ENCODE data around the gene FIBCD1. TPM values are rescaled to one million over a fixed set of nuclear protein-coding genes. Genes with fewer than 3 reads are reported as not detected.

Gene FIBCD1
- total RNA-seq, 2 experiments from 2014 or later: not detected

- DNase-seq (no peak), ATAC-seq (no peak)
- Mint-ChIP-seq H3K9me3 (ENCODE audit: low read depth) (no peaks in the 10 kb centered on the region), H3K27me3 (no peaks in the 10 kb centered on the region), H3K4me3 (no peak overlapping the region), H3K36me3 (no peaks in the 10 kb centered on the region), H3K27ac (no peak overlapping the region), H3K4me1 (no peaks in the 10 kb centered on the region)
- CTCF ChIA-PET: no interaction called here
Measured at GRCh38 chr9:130895481-130896232, 43.4 kb downstream of the FIBCD1 start.

- no peak overlapping the region for H3K27ac Mint-ChIP-seq
- CTCF ChIA-PET: no interaction called here
- no peaks in the 10 kb centered on the region for H3K4me1 Mint-ChIP-seq
- no peaks in the 10 kb centered on the region for H3K9me3 Mint-ChIP-seq (ENCODE audit: low read depth)
- DNase-seq (no peak), ATAC-seq (no peak)
- no peaks in the 10 kb centered on the region for H3K27me3 Mint-ChIP-seq
- H3K36me3 Mint-ChIP-seq: no peaks in the 10 kb centered on the region
- H3K4me3 Mint-ChIP-seq: no peak overlapping the region
Measured at GRCh38 chr9:130895038-130895437, 44.0 kb downstream of the FIBCD1 start.

- Mint-ChIP-seq H3K27ac (no peak overlapping the region), H3K9me3 (ENCODE audit: low read depth) (no peaks in the 10 kb centered on the region), H3K27me3 (no peaks in the 10 kb centered on the region), H3K4me3 (no peak overlapping the region), H3K4me1 (no peaks in the 10 kb centered on the region), H3K36me3 (no peaks in the 10 kb centered on the region)
- ATAC-seq: no peak
- DNase-seq: no peak
- CTCF ChIA-PET: no interaction called here
Measured at GRCh38 chr9:130894546-130894945, 44.5 kb downstream of the FIBCD1 start.

- CTCF ChIA-PET: no interaction called here
- H3K9me3 Mint-ChIP-seq (ENCODE audit: low read depth): no peaks in the 10 kb centered on the region
- ATAC-seq (no peak), DNase-seq (no peak)
- no peaks in the 10 kb centered on the region for H3K36me3 Mint-ChIP-seq
- no peak overlapping the region for H3K27ac Mint-ChIP-seq
- H3K4me1 Mint-ChIP-seq: no peaks in the 10 kb centered on the region
- H3K4me3 Mint-ChIP-seq: no peak overlapping the region
- no peaks in the 10 kb centered on the region for H3K27me3 Mint-ChIP-seq
Measured at GRCh38 chr9:130893341-130894101, 45.5 kb downstream of the FIBCD1 start.

GRCh38 chr9:130892477-130893304 is 46.4 kb downstream of the FIBCD1 start:
- no peaks in the 10 kb centered on the region for H3K4me1 Mint-ChIP-seq
- ATAC-seq (no peak), DNase-seq (no peak)
- no peaks in the 10 kb centered on the region for H3K27me3 Mint-ChIP-seq
- no peaks in the 10 kb centered on the region for H3K36me3 Mint-ChIP-seq
- H3K27ac Mint-ChIP-seq: no peak overlapping the region
- no peaks in the 10 kb centered on the region for H3K9me3 Mint-ChIP-seq (ENCODE audit: low read depth)
- CTCF ChIA-PET: no interaction called here
- no peak overlapping the region for H3K4me3 Mint-ChIP-seq

GRCh38 chr9:130891688-130892476 is 47.2 kb downstream of the FIBCD1 start:
- ATAC-seq: no peak
- H3K9me3 Mint-ChIP-seq (ENCODE audit: low read depth): no peaks in the 10 kb centered on the region
- no peaks in the 10 kb centered on the region for H3K27me3 Mint-ChIP-seq
- no peaks in the 10 kb centered on the region for H3K36me3 Mint-ChIP-seq
- CTCF ChIA-PET: no interaction called here
- no peak overlapping the region for H3K4me3 Mint-ChIP-seq
- no peaks in the 10 kb centered on the region for H3K4me1 Mint-ChIP-seq
- no peak overlapping the region for H3K27ac Mint-ChIP-seq
- DNase-seq: no peak

- no peak for ATAC-seq
- DNase-seq: no peak
- Mint-ChIP-seq H3K9me3 (ENCODE audit: low read depth) (no peaks in the 10 kb centered on the region), H3K27ac (no peak overlapping the region), H3K4me1 (no peaks in the 10 kb centered on the region), H3K27me3 (no peaks in the 10 kb centered on the region), H3K36me3 (no peaks in the 10 kb centered on the region), H3K4me3 (no peak overlapping the region)
- CTCF ChIA-PET: no interaction called here
Measured at GRCh38 chr9:130890870-130891687, 48.0 kb downstream of the FIBCD1 start.

- H3K4me3 Mint-ChIP-seq: no peak overlapping the region
- no peak for DNase-seq
- ATAC-seq: no peak
- H3K9me3 Mint-ChIP-seq (ENCODE audit: low read depth): no peaks in the 10 kb centered on the region
- no peaks in the 10 kb centered on the region for H3K4me1 Mint-ChIP-seq
- H3K36me3 Mint-ChIP-seq: no peaks in the 10 kb centered on the region
- CTCF ChIA-PET: no interaction called here
- H3K27ac Mint-ChIP-seq: no peak overlapping the region
- no peaks in the 10 kb centered on the region for H3K27me3 Mint-ChIP-seq
Measured at GRCh38 chr9:130890124-130890523, 48.9 kb downstream of the FIBCD1 start.

GRCh38 chr9:130888146-130888885 is 50.7 kb downstream of the FIBCD1 start:
- CTCF ChIA-PET: interaction anchor here (0.8 kb wide), 1 partner anchor 18 kb away, joined by 4 read pairs; no protein-coding TSS in a partner anchor
- Mint-ChIP-seq H3K4me1 (no peaks in the 10 kb centered on the region), H3K9me3 (ENCODE audit: low read depth) (no peaks in the 10 kb centered on the region), H3K27ac (no peak overlapping the region), H3K4me3 (no peak overlapping the region), H3K27me3 (no peaks in the 10 kb centered on the region), H3K36me3 (no peaks in the 10 kb centered on the region)
- DNase-seq (no peak), ATAC-seq (no peak)

GRCh38 chr9:130887494-130888144 is 51.4 kb downstream of the FIBCD1 start:
- DNase-seq (no peak), ATAC-seq (no peak)
- Mint-ChIP-seq H3K4me1 (no peaks in the 10 kb centered on the region), H3K36me3 (no peaks in the 10 kb centered on the region), H3K27me3 (no peaks in the 10 kb centered on the region), H3K27ac (no peak overlapping the region), H3K9me3 (ENCODE audit: low read depth) (no peaks in the 10 kb centered on the region), H3K4me3 (no peak overlapping the region)
- CTCF ChIA-PET: no interaction called here

- ATAC-seq: no peak
- H3K36me3 Mint-ChIP-seq: no peaks in the 10 kb centered on the region
- H3K4me1 Mint-ChIP-seq: no peaks in the 10 kb centered on the region
- H3K27ac Mint-ChIP-seq: no peak overlapping the region
- H3K9me3 Mint-ChIP-seq (ENCODE audit: low read depth): no peaks in the 10 kb centered on the region
- DNase-seq: no peak
- no peak overlapping the region for H3K4me3 Mint-ChIP-seq
- CTCF ChIA-PET: no interaction called here
- no peaks in the 10 kb centered on the region for H3K27me3 Mint-ChIP-seq
Measured at GRCh38 chr9:130886981-130887380, 52.1 kb downstream of the FIBCD1 start.
